Pancreas (tissue), 10 donors: Measurements from ENCODE around the gene INSYN2A. TPM values are rescaled to one million over a fixed set of nuclear protein-coding genes. Genes with fewer than 3 reads are reported as not detected.

Experiments used
- ATAC-seq, 4 donors: fragments of 200-7000 bp; cut with Tn5 transposase; one replicate each; pipeline versions ENCODE4 v1.8.0 to v1.9.1; 2020; ENCODE audit warnings: mild to moderate bottlenecking in 4 of 4, moderate library complexity in 4 of 4
- DNase-seq, 6 donors: peaks; one replicate each; pipeline ENCODE4 v3.0.0-alpha.2; 2020
- FAIRE-seq: peaks from 2 replicates; lab custom pipeline; 2012; peaks lifted over from hg19 to GRCh38; lab: Jason Lieb, UNC
- H3K27ac ChIP-seq, 4 donors: fragments of 200-600 bp; sonication (generic); 1 replicate in 3 of 4; 2 replicates in 1 of 4; pipeline versions ENCODE4 v1.5.0 to v1.8.0; 2020
- H3K27me3 ChIP-seq, 4 donors: fragments of 200-600 bp; one replicate each; pipeline ENCODE4 v1.8.0; 2021
- H3K36me3 ChIP-seq, 3 donors: fragments of 200-600 bp; sonication (generic) in 1 of 3; one replicate each; pipeline versions ENCODE4 v1.5.0 to v1.8.0; 2020 to 2021
- H3K4me1 ChIP-seq, 3 donors: fragments of 200-600 bp; one replicate each; pipeline ENCODE4 v1.8.0; 2021
- H3K4me3 ChIP-seq, 4 donors: fragments of 200-600 bp; sonication (generic) in 2 of 4; one replicate each; pipeline versions ENCODE4 v1.5.0 to v1.8.0; 2020 to 2021
- H3K9me3 ChIP-seq, 4 donors: fragments of 200-600 bp; one replicate each; pipeline ENCODE4 v1.8.0; 2021
- CTCF ChIP-seq, 4 donors: fragments of 200-600 bp; sonication (generic) in 3 of 4; IDR thresholded peaks; one replicate each; pipeline versions ENCODE4 v1.5.0 to v1.8.0; 2021; ENCODE audit warnings: antibody characterized with exemption in 4 of 4
- WGBS, 2 donors: extraction: QIAGEN DNeasy Blood & Tissue Kit; methylation state at CpG; one replicate each; pipeline ENCODE4 v1.1.7; 2013; 5-methylcytosine and 5-hydroxymethylcytosine counted together
- intact Hi-C, 3 donors: fragments of 100-400 bp; cut with DNase I; formaldehyde crosslinking; loops; one replicate each; pipeline versions ENCODE4 v1.11.1 to v1.14.2; 2022
- polyA plus RNA-seq, 2 donors: library from polyadenylated mRNA; stranded (reverse); fragments of 200-250 nt; gene quantifications; one replicate each; pipeline ENCODE4 v1.2.3, GENCODE V29; 2013
- total RNA-seq, 6 donors: library from RNA; stranded (reverse); fragmentation: NEBNext Ultra II Directional in 4 of 6; extraction: Animal tissue kit (Norgen Biotek cat#: 25700) in 4 of 6; gene quantifications; one replicate each; pipeline versions ENCODE4 v1.2.1 to v1.2.4, GENCODE V29; 2021 to 2023
- donor health status: healthy with polysubstance abuse.
- donor health status: DM: no; HTN: no; CAD: no; lungs with moderate emphysema.
- donor health status: DM: no; HTN: no; CAD: no.
- donor health status: control.
- donor health status: control.
- donor health status: Bipolar disorder and iron deficiency.
- donor health status: DM: yes; HTN: yes; CAD: no.
- donor health status: DM: no; HTN: no; CAD: no.
- donor health status: DM: no; HTN: no; CAD: no.
- donor health status: DM: yes; HTN: yes; CAD: no.

INSYN2A gene
- total and polyA plus RNA-seq, 8 donors = 0.02 to 0.09 (median 0.08) TPM; not detected in 4

- Histone ChIP-seq H3K36me3 (no peaks in the 10 kb centered on the region), H3K4me3 (no peak overlapping the region), H3K4me1 (no peaks in the 10 kb centered on the region), H3K9me3 (no peaks in the 10 kb centered on the region), H3K27me3 (no peaks in the 10 kb centered on the region), H3K27ac (no peak overlapping the region)
- 88 to 89% methylated on average over 2 of the region's 2 CpGs for WGBS, 2 donors
- DNase-seq (no peak), ATAC-seq (no peak), FAIRE-seq (no peak)
- intact Hi-C loops = no loop called here
- no peak for TF ChIP-seq CTCF (IDR thresholded peaks at IDR 0.05)
These were observed 47.5 kb downstream of the INSYN2A start for GRCh38 chr10:127148933-127149220.

- intact Hi-C loops = no loop called here
- DNase-seq = no peak
- Histone ChIP-seq H3K4me1 (no peaks in the 10 kb centered on the region), H3K27ac (no peak overlapping the region), H3K4me3 (no peak overlapping the region), H3K9me3 (no peaks in the 10 kb centered on the region), H3K27me3 (no peaks in the 10 kb centered on the region), H3K36me3 (no peaks in the 10 kb centered on the region)
- no peak for TF ChIP-seq CTCF (IDR thresholded peaks at IDR 0.05)
- WGBS, 2 donors = 88 to 92% methylated on average over 15 of the region's 15 CpGs
- FAIRE-seq = no peak
- ATAC-seq = peak in 1 of 4 donors; percentile 28
These were observed 48.1 kb downstream of the INSYN2A start for GRCh38 chr10:127148066-127148932.

- ATAC-seq = no peak
- intact Hi-C loops = no loop called here
These were observed 49.7 kb downstream of the INSYN2A start for GRCh38 chr10:127146661-127147060.

More at GRCh38 chr10:127146661-127147060, 49.7 kb downstream of the INSYN2A start:
- TF ChIP-seq CTCF (IDR thresholded peaks at IDR 0.05) = no peak
- FAIRE-seq = no peak
- no peak overlapping the region for H3K27ac ChIP-seq
- no peaks in the 10 kb centered on the region for H3K27me3 ChIP-seq
- 92 to 96% methylated on average over 9 of the region's 9 CpGs for WGBS, 2 donors
- H3K4me3 ChIP-seq = no peak overlapping the region
- no peaks in the 10 kb centered on the region for H3K9me3 ChIP-seq
- H3K4me1 ChIP-seq = no peaks in the 10 kb centered on the region
- no peaks in the 10 kb centered on the region for H3K36me3 ChIP-seq
- DNase-seq = no peak
